CD1c-positive myeloid dendritic cell (primary cell): Measurements from ENCODE around the gene BAHD1.

ENCODE experiments used
- DNase-seq: peaks from one replicate; pipeline ENCODE4 v3.0.0-alpha.2; 2016; ENCODE audit errors: extremely low spot score

BAHD1 gene

GRCh38 chr15:40440743-40441564, at the start of gene BAHD1:
Gene BAHD1, plus strand, starts transcription at chr15:40440953. Its CDS starts 17,512 bp downstream, at chr15:40458465.
- peak; percentile 95 for DNase-seq

- no peak for DNase-seq
Measured at GRCh38 chr15:40392986-40393948, 47.5 kb upstream of the BAHD1 start.

- no peak for DNase-seq
Measured at GRCh38 chr15:40397688-40398412, 42.9 kb upstream of the BAHD1 start.

GRCh38 chr15:40398413-40398873, 42.3 kb upstream of the BAHD1 start:
- DNase-seq = peak; percentile 67

- no peak for DNase-seq
Measured at GRCh38 chr15:40399370-40399769, 41.4 kb upstream of the BAHD1 start.

GRCh38 chr15:40405501-40406381, 35.0 kb upstream of the BAHD1 start, which contains the start of gene IVD:
Gene IVD, plus strand, starts transcription at chr15:40405795. Its CDS starts 33 bp downstream, at chr15:40405828.
- peak; percentile 97 for DNase-seq

GRCh38 chr15:40407330-40407990, 33.3 kb upstream of the BAHD1 start:
- DNase-seq = peak; percentile 43

- DNase-seq = no peak
Measured at GRCh38 chr15:40409366-40409765, 31.4 kb upstream of the BAHD1 start.

- no peak for DNase-seq
Measured at GRCh38 chr15:40410476-40410875, 30.3 kb upstream of the BAHD1 start.

- no peak for DNase-seq
Measured at GRCh38 chr15:40412095-40412759, 28.5 kb upstream of the BAHD1 start.

GRCh38 chr15:40413036-40413435, 27.7 kb upstream of the BAHD1 start:
- DNase-seq = no peak

- DNase-seq = no peak
Measured at GRCh38 chr15:40414816-40415215, 25.9 kb upstream of the BAHD1 start.

GRCh38 chr15:40415226-40415625, 25.5 kb upstream of the BAHD1 start:
- no peak for DNase-seq

- DNase-seq = no peak
Measured at GRCh38 chr15:40416056-40416455, 24.7 kb upstream of the BAHD1 start.

GRCh38 chr15:40418126-40418525, 22.6 kb upstream of the BAHD1 start:
- DNase-seq = no peak

GRCh38 chr15:40420071-40420713, 20.6 kb upstream of the BAHD1 start:
- DNase-seq = no peak

- no peak for DNase-seq
Measured at GRCh38 chr15:40420793-40421192, 20.0 kb upstream of the BAHD1 start.

GRCh38 chr15:40421246-40422157, 19.3 kb upstream of the BAHD1 start:
- peak; percentile 86 for DNase-seq
